ENCODE data around the gene SIMC1.
"Not testable (repeated sequence)": the region's sequence is repeated elsewhere in the genome, so short reads cannot be mapped to it uniquely, and the experiment has no call there.

Gene SIMC1

GRCh38 chr5:176214466-176215021 lies 23.7 kb upstream of the SIMC1 start:
- FAIRE-seq: not testable (repeated sequence)

GRCh38 chr5:176216393-176216916 lies 21.8 kb upstream of the SIMC1 start:
- not testable (repeated sequence) for FAIRE-seq; DNase-seq (ENCODE audit: low spot score)

More at GRCh38 chr5:176214466-176215021, 23.7 kb upstream of the SIMC1 start:
- not testable (repeated sequence) for DNase-seq (ENCODE audit: low spot score)

GRCh38 chr5:176217188-176217729 lies 21.0 kb upstream of the SIMC1 start:
- FAIRE-seq; DNase-seq (ENCODE audit: low spot score): not testable (repeated sequence)

- DNase-seq (ENCODE audit: low spot score); FAIRE-seq: not testable (repeated sequence)
Observed at GRCh38 chr5:176217764-176218163, 20.5 kb upstream of the SIMC1 start.

GRCh38 chr5:176222006-176222405 lies 16.2 kb upstream of the SIMC1 start:
- DNase-seq (ENCODE audit: low spot score); FAIRE-seq: not testable (repeated sequence)

- FAIRE-seq; DNase-seq (ENCODE audit: low spot score): not testable (repeated sequence)
Observed at GRCh38 chr5:176228358-176228757, 9.9 kb upstream of the SIMC1 start.

GRCh38 chr5:176233253-176233652 lies 5.0 kb upstream of the SIMC1 start:
- FAIRE-seq; DNase-seq (ENCODE audit: low spot score): not testable (repeated sequence)

- peak; percentile 19 for DNase-seq (ENCODE audit: low spot score)
- not testable (repeated sequence) for FAIRE-seq
Observed at GRCh38 chr5:176235155-176235554, 3.1 kb upstream of the SIMC1 start.

- not testable (repeated sequence) for FAIRE-seq; DNase-seq (ENCODE audit: low spot score)
Observed at GRCh38 chr5:176238645-176239283, 540 bp downstream of the SIMC1 start.

- not testable (repeated sequence) for DNase-seq (ENCODE audit: low spot score); FAIRE-seq
Observed at GRCh38 chr5:176239304-176239703, 1.1 kb downstream of the SIMC1 start.

- FAIRE-seq: not testable (repeated sequence)
Observed at GRCh38 chr5:176244318-176244717, 6.1 kb downstream of the SIMC1 start.

GRCh38 chr5:176245074-176245473 lies 6.8 kb downstream of the SIMC1 start:
- DNase-seq (ENCODE audit: low spot score); FAIRE-seq: not testable (repeated sequence)

More at GRCh38 chr5:176244318-176244717, 6.1 kb downstream of the SIMC1 start:
- DNase-seq (ENCODE audit: low spot score): not testable (repeated sequence)

GRCh38 chr5:176245489-176245888 lies 7.3 kb downstream of the SIMC1 start:
- not testable (repeated sequence) for DNase-seq (ENCODE audit: low spot score); FAIRE-seq

- FAIRE-seq; DNase-seq (ENCODE audit: low spot score): not testable (repeated sequence)
Observed at GRCh38 chr5:176250691-176251090, 12.5 kb downstream of the SIMC1 start.

- FAIRE-seq; DNase-seq (ENCODE audit: low spot score): not testable (repeated sequence)
Observed at GRCh38 chr5:176252171-176252570, 13.9 kb downstream of the SIMC1 start.

GRCh38 chr5:176253370-176254065 lies 15.3 kb downstream of the SIMC1 start:
- FAIRE-seq: not testable (repeated sequence)

GRCh38 chr5:176254066-176254393 lies 15.8 kb downstream of the SIMC1 start:
- not testable (repeated sequence) for FAIRE-seq

More at GRCh38 chr5:176253370-176254065, 15.3 kb downstream of the SIMC1 start:
- DNase-seq (ENCODE audit: low spot score): not testable (repeated sequence)

GRCh38 chr5:176257871-176258505 lies 19.8 kb downstream of the SIMC1 start:
- not testable (repeated sequence) for DNase-seq (ENCODE audit: low spot score); FAIRE-seq

More at GRCh38 chr5:176254066-176254393, 15.8 kb downstream of the SIMC1 start:
- DNase-seq (ENCODE audit: low spot score): not testable (repeated sequence)

GRCh38 chr5:176260682-176261081 lies 22.5 kb downstream of the SIMC1 start:
- not testable (repeated sequence) for DNase-seq (ENCODE audit: low spot score); FAIRE-seq

- DNase-seq (ENCODE audit: low spot score): not testable (repeated sequence)
- FAIRE-seq: peak; percentile 17
Observed at GRCh38 chr5:176266448-176266847, 28.2 kb downstream of the SIMC1 start.

GRCh38 chr5:176289018-176289417 lies 50.8 kb downstream of the SIMC1 start:
- not testable (repeated sequence) for FAIRE-seq; DNase-seq (ENCODE audit: low spot score)

Measured in RCC 7860 (cell line).